DND-41 (cell line): ENCODE results near the gene TMEM253.

Source experiments
- ATAC-seq: fragments of 200-7000 bp; cut with Tn5 transposase; 3 replicates; pipeline ENCODE4 v1.9.1; 2021; ENCODE audit warnings: low read depth; ENCODE audit not compliant: insufficient read depth
- DNase-seq: peaks from one replicate; pipeline ENCODE4 v3.0.0-alpha.2; 2020
- H2AFZ ChIP-seq: 2 replicates; pipeline ENCODE4 v1.6.0; 2012; ENCODE audit warnings: low read depth, low read length
- H3K27ac ChIP-seq: 2 replicates; pipeline ENCODE4 v1.5.1; 2012; ENCODE audit warnings: low read length, inconsistent platforms
- H3K27me3 ChIP-seq: fragments of 200-600 bp; sonication (generic); 2 replicates; pipeline ENCODE4 v1.6.0; 2012; ENCODE audit warnings: low read length, mild to moderate bottlenecking, inconsistent platforms; ENCODE audit not compliant: insufficient read depth, poor library complexity
- H3K36me3 ChIP-seq: 2 replicates; pipeline ENCODE4 v1.5.1; 2012; ENCODE audit warnings: low read length, inconsistent platforms; ENCODE audit not compliant: insufficient read depth
- H3K4me1 ChIP-seq: 2 replicates; pipeline ENCODE4 v1.5.1; 2012; ENCODE audit warnings: mild to moderate bottlenecking, low read length; ENCODE audit not compliant: insufficient read depth
- H3K4me2 ChIP-seq: 2 replicates; pipeline ENCODE4 v1.6.0; 2012; ENCODE audit warnings: mild to moderate bottlenecking, moderate library complexity, low read length, inconsistent platforms; ENCODE audit not compliant: insufficient read depth
- H3K4me3 ChIP-seq, 2 experiments: fragments of 200-600 bp in 1 of 2; shearing (Covaris generic) in 1 of 2; 2 replicates each; pipeline ENCODE4 v1.5.1; 2012 to 2016; ENCODE audit warnings: inconsistent platforms in 2 of 2, low read length in 2 of 2, mild to moderate bottlenecking in 2 of 2, low read depth in 1 of 2, moderate library complexity in 1 of 2
- H3K79me2 ChIP-seq: 2 replicates; pipeline ENCODE4 v1.6.0; 2012; ENCODE audit warnings: low read length, inconsistent platforms; ENCODE audit not compliant: insufficient read depth
- H3K9ac ChIP-seq: 2 replicates; pipeline ENCODE4 v1.6.0; 2012; ENCODE audit warnings: low read depth, mild to moderate bottlenecking, inconsistent platforms, low read length, moderate library complexity
- H3K9me3 ChIP-seq: 2 replicates; pipeline ENCODE4 v1.5.1; 2012; ENCODE audit warnings: low read length, moderate library complexity, mild to moderate bottlenecking, inconsistent platforms; ENCODE audit not compliant: insufficient read depth, severe bottlenecking
- H4K20me1 ChIP-seq: 2 replicates; pipeline ENCODE4 v1.6.0; 2012; ENCODE audit warnings: low read length; ENCODE audit not compliant: insufficient read depth
- EZH2 ChIP-seq: IDR thresholded peaks from 3 replicates; pipeline ENCODE4 v1.6.1; 2012; ENCODE audit warnings: borderline replicate concordance, low read depth, mild to moderate bottlenecking, moderate library complexity, low read length, inconsistent platforms; ENCODE audit not compliant: severe bottlenecking
- TF ChIP-seq, protein P1 (sequence below): IDR thresholded peaks from 2 replicates; pipeline ENCODE4 v1.5.1; 2012; ENCODE audit warnings: borderline replicate concordance, low read length, moderate library complexity, mild to moderate bottlenecking; ENCODE audit not compliant: poor library complexity, severe bottlenecking; ENCODE audit errors: extremely low read depth

The TMEM253 gene

DNA sequence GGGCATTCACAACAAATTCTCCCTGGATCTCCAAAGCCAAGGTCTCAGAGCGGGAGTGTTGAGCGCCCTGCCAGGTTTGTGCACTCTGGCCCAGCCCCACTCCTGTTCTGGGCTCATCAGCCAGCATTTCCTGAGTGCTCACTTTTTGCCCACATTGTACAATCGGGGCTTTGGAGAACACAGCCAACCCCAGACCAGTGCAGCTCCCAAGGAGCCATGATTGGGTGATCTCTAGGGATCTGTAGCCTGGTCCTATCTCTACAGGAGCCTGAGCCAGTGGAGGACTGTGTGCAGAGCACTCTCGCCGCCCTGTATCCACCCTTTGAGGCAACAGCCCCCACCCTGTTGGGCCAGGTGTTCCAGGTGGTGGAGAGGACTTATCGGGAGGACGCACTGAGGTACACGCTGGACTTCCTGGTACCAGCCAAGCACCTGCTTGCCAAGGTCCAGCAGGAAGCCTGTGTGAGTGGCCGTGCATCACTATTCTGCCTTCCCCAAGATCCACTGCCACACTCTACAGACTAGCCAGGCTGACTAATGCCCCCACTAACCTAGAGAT, 28.0 kb upstream of the TMEM253 start:
- Histone ChIP-seq H3K36me3 (no peaks in the 10 kb centered on the region), H3K9ac (no peak overlapping the region), H3K4me3 (no peak overlapping the region), H3K79me2 (no peaks in the 10 kb centered on the region), H3K27ac (no peak overlapping the region), H3K4me2 (no peak overlapping the region), H3K9me3 (no peaks in the 10 kb centered on the region), H3K27me3 (peaks cover 50% of the 10 kb centered on the region), H4K20me1 (peaks cover 24% of the 10 kb centered on the region; the same call in 1 of the 2 replicates), H3K4me1 (peaks cover 23% of the 10 kb centered on the region), H2AFZ (no peak overlapping the region)
- DNase-seq (no peak), ATAC-seq (no peak)
- TF ChIP-seq, protein P1, sequence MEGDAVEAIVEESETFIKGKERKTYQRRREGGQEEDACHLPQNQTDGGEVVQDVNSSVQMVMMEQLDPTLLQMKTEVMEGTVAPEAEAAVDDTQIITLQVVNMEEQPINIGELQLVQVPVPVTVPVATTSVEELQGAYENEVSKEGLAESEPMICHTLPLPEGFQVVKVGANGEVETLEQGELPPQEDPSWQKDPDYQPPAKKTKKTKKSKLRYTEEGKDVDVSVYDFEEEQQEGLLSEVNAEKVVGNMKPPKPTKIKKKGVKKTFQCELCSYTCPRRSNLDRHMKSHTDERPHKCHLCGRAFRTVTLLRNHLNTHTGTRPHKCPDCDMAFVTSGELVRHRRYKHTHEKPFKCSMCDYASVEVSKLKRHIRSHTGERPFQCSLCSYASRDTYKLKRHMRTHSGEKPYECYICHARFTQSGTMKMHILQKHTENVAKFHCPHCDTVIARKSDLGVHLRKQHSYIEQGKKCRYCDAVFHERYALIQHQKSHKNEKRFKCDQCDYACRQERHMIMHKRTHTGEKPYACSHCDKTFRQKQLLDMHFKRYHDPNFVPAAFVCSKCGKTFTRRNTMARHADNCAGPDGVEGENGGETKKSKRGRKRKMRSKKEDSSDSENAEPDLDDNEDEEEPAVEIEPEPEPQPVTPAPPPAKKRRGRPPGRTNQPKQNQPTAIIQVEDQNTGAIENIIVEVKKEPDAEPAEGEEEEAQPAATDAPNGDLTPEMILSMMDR, result no peak
- TF ChIP-seq EZH2, result no peak

- Histone ChIP-seq H3K9me3 (no peaks in the 10 kb centered on the region), H3K4me1 (peaks cover 23% of the 10 kb centered on the region), H3K4me3 (no peak overlapping the region), H3K4me2 (no peak overlapping the region), H3K27ac (no peak overlapping the region), H3K79me2 (no peaks in the 10 kb centered on the region), H4K20me1 (peaks cover 20% of the 10 kb centered on the region; the same call in 1 of the 2 replicates), H3K9ac (no peak overlapping the region), H3K27me3 (peaks cover 49% of the 10 kb centered on the region), H3K36me3 (no peaks in the 10 kb centered on the region), H2AFZ (no peak overlapping the region)
- DNase-seq (no peak), ATAC-seq (no peak)
- TF ChIP-seq, protein P1, result no peak
- TF ChIP-seq EZH2, result no peak
Measured at GRCh38 chr14:21073921-21074320, 26.9 kb upstream of the TMEM253 start.

GRCh38 chr14:21074398-21075272, 26.2 kb upstream of the TMEM253 start:
- Histone ChIP-seq H3K79me2 (no peaks in the 10 kb centered on the region), H4K20me1 (peaks cover 20% of the 10 kb centered on the region; the same call in 1 of the 2 replicates), H3K4me1 (peaks cover 23% of the 10 kb centered on the region), H3K4me3 (no peak overlapping the region), H3K9me3 (no peaks in the 10 kb centered on the region), H3K9ac (no peak overlapping the region), H3K36me3 (no peaks in the 10 kb centered on the region), H3K27ac (no peak overlapping the region), H2AFZ (no peak overlapping the region), H3K27me3 (peaks cover 48% of the 10 kb centered on the region), H3K4me2 (no peak overlapping the region)
- TF ChIP-seq EZH2, result no peak
- TF ChIP-seq, protein P1, result no peak
- no peak for ATAC-seq
- no peak for DNase-seq
